GM23248 (cell line): ENCODE data around the gene TMEM161A. TPM values are rescaled to one million over a fixed set of nuclear protein-coding genes. Genes with fewer than 3 reads are reported as not detected.

Experiments used
- DNase-seq: peaks from one replicate; pipeline ENCODE4 v3.0.0-alpha.2; 2015
- H2AFZ ChIP-seq: fragments of 200-600 bp; sonication (generic); 2 replicates; pipeline ENCODE4 v1.6.1; 2016; ENCODE audit warnings: antibody characterized with exemption
- H3F3A ChIP-seq: fragments of 200-600 bp; sonication (generic); 2 replicates; pipeline ENCODE4 v1.6.1; 2016; ENCODE audit warnings: mild to moderate bottlenecking, antibody characterized with exemption, mixed run types; ENCODE audit not compliant: insufficient read depth
- H3K27ac ChIP-seq: fragments of 200-600 bp; sonication (generic); 2 replicates; pipeline ENCODE4 v1.5.1; 2016; ENCODE audit warnings: mild to moderate bottlenecking
- H3K27me3 ChIP-seq: fragments of 200-600 bp; sonication (generic); replicated peaks from 2 replicates; pipeline ENCODE4 v1.6.1; 2016; ENCODE audit warnings: mild to moderate bottlenecking; ENCODE audit not compliant: insufficient read depth
- H3K36me3 ChIP-seq: fragments of 200-600 bp; sonication (generic); 2 replicates; pipeline ENCODE4 v1.6.1; 2016; ENCODE audit warnings: low read depth, mild to moderate bottlenecking
- H3K4me1 ChIP-seq: fragments of 200-600 bp; sonication (generic); 2 replicates; pipeline ENCODE4 v1.6.1; 2016; ENCODE audit warnings: mild to moderate bottlenecking; ENCODE audit not compliant: insufficient read depth
- H3K4me2 ChIP-seq: fragments of 200-600 bp; sonication (generic); one replicate; pipeline ENCODE4 v1.6.1; 2016; ENCODE audit warnings: mild to moderate bottlenecking; ENCODE audit not compliant: unreplicated experiment
- H3K4me3 ChIP-seq: fragments of 200-600 bp; sonication (generic); 2 replicates; pipeline ENCODE4 v1.5.1; 2016; ENCODE audit warnings: mild to moderate bottlenecking
- H3K79me2 ChIP-seq: fragments of 200-600 bp; sonication (generic); 2 replicates; pipeline ENCODE4 v1.6.1; 2016; ENCODE audit warnings: mild to moderate bottlenecking; ENCODE audit not compliant: insufficient read depth
- H3K9ac ChIP-seq: fragments of 200-600 bp; sonication (generic); 2 replicates; pipeline ENCODE4 v1.6.1; 2016; ENCODE audit warnings: mild to moderate bottlenecking
- H3K9me2 ChIP-seq: fragments of 200-600 bp; sonication (generic); 2 replicates; pipeline ENCODE4 v1.6.1; 2016; ENCODE audit warnings: mixed run types, mild to moderate bottlenecking, moderate library complexity; ENCODE audit not compliant: insufficient read depth
- H3K9me3 ChIP-seq: fragments of 200-600 bp; sonication (generic); one replicate; pipeline ENCODE4 v1.6.1; 2017; ENCODE audit warnings: low read depth
- H4K20me1 ChIP-seq: fragments of 200-600 bp; sonication (generic); 2 replicates; pipeline ENCODE4 v1.6.0; 2016; ENCODE audit not compliant: insufficient read depth
- EZH2 ChIP-seq: fragments of 200-600 bp; sonication (generic); IDR thresholded peaks from 2 replicates; pipeline ENCODE4 v1.6.1; 2018; ENCODE audit warnings: antibody characterized with exemption, mild to moderate bottlenecking; ENCODE audit not compliant: insufficient read depth, poor library complexity, severe bottlenecking
- EZH2phosphoT487 ChIP-seq: fragments of 200-600 bp; sonication (generic); IDR thresholded peaks from 2 replicates; pipeline ENCODE4 v1.6.1; 2018; ENCODE audit warnings: antibody characterized with exemption, moderate library complexity, mild to moderate bottlenecking, low read depth; ENCODE audit not compliant: insufficient read depth
- WGBS, 2 experiments: methylation state at CpG; one replicate each; pipeline ENCODE4 v1.1.6; 2015 to 2017; ENCODE audit warnings: low lambda C conversion rate in 2 of 2, low coverage in 1 of 2; ENCODE audit errors: missing lambda C conversion rate in 2 of 2; 5-methylcytosine and 5-hydroxymethylcytosine counted together
- in situ Hi-C: fragments of 300-500 bp; cut with MboI; formaldehyde crosslinking; loops from 2 replicates; pipeline ENCODE4 v1.15.0; 2020
- polyA plus RNA-seq: library from polyadenylated mRNA; unstranded; fragments of >200 nt; fragmentation: Nextera tagmentation; extraction: Ambion mirVana; gene quantifications from 2 replicates; pipeline ENCODE4 v1.2.1, GENCODE V29; 2016
- total RNA-seq: library from RNA; depleted of rRNA; stranded (reverse); fragments of >200 nt; shearing (Covaris generic); gene quantifications from 2 replicates; pipeline ENCODE4 v1.2.3, GENCODE V29; 2014; rRNA removed

TMEM161A gene
- 33.7 and 36.8 TPM in 2 replicates for total RNA-seq
- polyA plus RNA-seq = 29.1 and 32.5 TPM in 2 replicates

DNA sequence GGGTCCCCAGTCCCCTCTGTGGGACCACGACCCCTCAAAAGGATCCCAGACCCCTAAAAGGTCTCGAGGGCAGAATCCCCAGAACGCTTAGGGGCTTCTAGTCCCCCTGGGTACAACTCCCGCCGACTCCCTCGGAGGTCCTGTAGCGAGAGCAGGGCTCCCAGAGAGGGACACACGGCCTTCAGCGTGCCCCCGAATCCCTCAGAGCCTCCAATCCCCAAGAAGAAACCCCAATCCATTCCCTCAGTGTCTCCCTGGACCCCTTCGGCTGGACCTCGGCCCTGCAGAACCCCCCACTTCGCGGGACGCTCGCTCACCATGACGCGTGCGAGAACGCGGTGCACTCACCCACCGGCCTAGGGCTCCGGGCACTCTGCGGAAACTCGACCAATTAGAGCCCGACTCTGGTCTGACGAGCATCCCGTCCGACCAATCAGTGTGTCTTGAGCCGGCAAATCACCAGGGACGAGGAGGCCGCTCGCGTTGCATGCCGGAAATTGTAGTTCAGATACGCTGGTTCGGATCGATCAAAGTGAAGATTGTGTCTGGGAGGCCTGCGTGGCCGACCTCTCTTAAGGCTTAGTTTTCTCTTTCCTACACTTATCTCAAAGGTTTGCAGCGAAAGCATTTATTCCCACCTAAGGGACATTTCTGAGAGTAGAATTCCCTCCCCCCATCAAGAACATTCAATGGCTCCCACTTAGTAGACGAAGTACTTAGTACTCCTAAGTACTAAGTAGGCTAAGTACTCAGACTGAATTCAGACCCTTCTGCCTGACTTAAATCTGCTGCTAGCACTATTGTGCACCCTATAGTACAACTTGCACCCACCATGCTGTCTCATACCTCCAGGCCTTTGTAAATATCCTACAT lies at the start of gene TMEM161A:
Gene TMEM161A, minus strand, starts transcription at position 370 of the 873 bp plus-strand sequence. Its CDS starts 50 bp downstream, at position 320.
- no peaks in the 10 kb centered on the region for H3K27me3 ChIP-seq
- H3K36me3 ChIP-seq = no peaks in the 10 kb centered on the region
- peak within 1 kb of the TSS; percentile 91 for H3K4me3 ChIP-seq
- no peaks in the 10 kb centered on the region for H3K9me3 ChIP-seq
- H4K20me1 ChIP-seq = no peaks in the 10 kb centered on the region
- 0 out of 2 replicates have a peak, but pooled peaks cover 7% of the 10 kb centered on the region for H3K79me2 ChIP-seq
- H3K27ac ChIP-seq = no peak within 1 kb of the TSS
- TF ChIP-seq EZH2phosphoT487 (no peak), EZH2 (no peak)
- peak within 1 kb of the TSS; percentile 90 for H3K4me2 ChIP-seq
- DNase-seq = peak; percentile 99
- H3K4me1 ChIP-seq = no peaks in the 10 kb centered on the region
- in situ Hi-C loops = no loop called here
- peak within 1 kb of the TSS; percentile 91 for H2AFZ ChIP-seq
- H3F3A ChIP-seq = 0 out of 2 replicates have a peak, but pooled peaks cover 4% of the 10 kb centered on the region
- 3 to 4% methylated on average over 41 to 42 of the region's 42 CpGs for WGBS, 2 experiments
- H3K9me2 ChIP-seq = no peaks in the 10 kb centered on the region
- H3K9ac ChIP-seq = peak within 1 kb of the TSS; percentile 88

- Histone ChIP-seq H4K20me1 (no peaks in the 10 kb centered on the region), H3K36me3 (0 out of 2 replicates have a peak, but pooled peaks cover 2% of the 10 kb centered on the region), H3K4me2 (no peak overlapping the region), H3K27ac (no peak overlapping the region), H3K9me2 (no peaks in the 10 kb centered on the region), H3K9ac (no peak overlapping the region), H3K4me3 (no peak overlapping the region), H2AFZ (no peak overlapping the region), H3K79me2 (peaks cover 47% of the 10 kb centered on the region), H3F3A (no peaks in the 10 kb centered on the region), H3K27me3 (no peaks in the 10 kb centered on the region), H3K4me1 (peaks cover 6% of the 10 kb centered on the region), H3K9me3 (no peaks in the 10 kb centered on the region)
- WGBS, 2 experiments = 93% methylated on average over 14 of the region's 14 CpGs
- no peak for DNase-seq
- TF ChIP-seq EZH2 (no peak), EZH2phosphoT487 (no peak)
- in situ Hi-C loops = no loop called here
Observed at GRCh38 chr19:19186742-19187141, 48.5 kb upstream of the TMEM161A start.

- Histone ChIP-seq H3K79me2 (peaks cover 40% of the 10 kb centered on the region), H4K20me1 (no peaks in the 10 kb centered on the region), H3K9me2 (no peaks in the 10 kb centered on the region), H3F3A (no peaks in the 10 kb centered on the region), H3K4me2 (no peak overlapping the region), H3K4me1 (peaks cover 5% of the 10 kb centered on the region), H3K36me3 (0 out of 2 replicates have a peak, but pooled peaks cover 2% of the 10 kb centered on the region), H3K27ac (no peak overlapping the region), H3K9me3 (no peaks in the 10 kb centered on the region), H3K27me3 (no peaks in the 10 kb centered on the region), H2AFZ (no peak overlapping the region), H3K4me3 (no peak overlapping the region), H3K9ac (no peak overlapping the region)
- WGBS, 2 experiments = 58 to 64% methylated on average over 9 of the region's 9 CpGs
- TF ChIP-seq EZH2 = no peak
- no peak for TF ChIP-seq EZH2phosphoT487
- in situ Hi-C loops = no loop called here
- DNase-seq = peak; percentile 51
Observed at GRCh38 chr19:19185853-19186740, 47.8 kb upstream of the TMEM161A start.

DNA sequence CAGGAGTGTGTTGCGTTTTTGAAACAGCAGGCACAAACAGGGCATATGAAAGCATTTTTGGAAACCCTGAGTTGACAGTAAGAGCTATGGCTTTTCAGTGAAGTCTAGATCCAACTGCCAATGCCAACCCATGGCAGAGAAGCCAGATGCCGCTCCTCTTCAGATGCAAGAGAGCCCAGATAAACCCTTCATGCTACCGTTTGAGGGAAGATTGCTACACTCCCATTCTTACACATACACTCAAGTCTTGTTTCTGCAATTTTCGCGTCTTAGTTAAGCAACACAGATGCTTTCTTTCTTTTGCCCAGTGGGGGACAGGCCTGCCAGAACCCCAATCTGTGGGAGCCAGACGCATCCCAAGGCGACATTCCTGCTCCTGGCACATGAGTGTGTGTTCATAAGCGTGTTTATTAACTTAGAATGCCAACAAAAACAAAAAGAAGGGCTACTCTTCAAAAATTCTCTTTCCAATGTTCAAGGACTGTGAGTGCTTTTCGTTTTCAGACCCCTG lies 43.3 kb upstream of the TMEM161A start:
- Histone ChIP-seq H3K4me3 (no peak overlapping the region), H3K4me2 (no peak overlapping the region), H3K9me2 (no peaks in the 10 kb centered on the region), H3F3A (no peaks in the 10 kb centered on the region), H4K20me1 (no peaks in the 10 kb centered on the region), H3K9me3 (no peaks in the 10 kb centered on the region), H3K9ac (no peak overlapping the region), H3K27ac (no peak overlapping the region), H3K27me3 (no peaks in the 10 kb centered on the region), H3K4me1 (no peaks in the 10 kb centered on the region), H3K36me3 (peaks cover 6% of the 10 kb centered on the region; the same call in 1 of the 2 replicates), H2AFZ (no peak overlapping the region), H3K79me2 (0 out of 2 replicates have a peak, but pooled peaks cover 9% of the 10 kb centered on the region)
- DNase-seq = no peak
- whole genome bisulfite sequencing, 2 experiments = 90 to 92% methylated on average over 9 of the region's 9 CpGs
- in situ Hi-C loops = no loop called here
- TF ChIP-seq EZH2phosphoT487 (no peak), EZH2 (no peak)
